Measurements from ENCODE around the gene TYW1B.
"Not testable (repeated sequence)": the region's sequence is repeated elsewhere in the genome, so short reads cannot be mapped to it uniquely, and the experiment has no call there.

TYW1B gene

GRCh38 chr7:72695482-72695881 is 132.5 kb downstream of the TYW1B start:
- H3K4me1 ChIP-seq (ENCODE audit: control insufficient read depth, insufficient read depth, low read length) = peaks cover 22% of the 10 kb centered on the region
- H3K27ac ChIP-seq (ENCODE audit: low read depth, low read length); H3K36me3 ChIP-seq (ENCODE audit: control insufficient read depth, insufficient read depth, low read length); H3K27me3 ChIP-seq (ENCODE audit: control insufficient read depth, insufficient read depth, low read length); H3K9ac ChIP-seq (ENCODE audit: low read length); H3K4me3 ChIP-seq (ENCODE audit: low read depth, low read length); H3K9me3 ChIP-seq (ENCODE audit: control insufficient read depth, insufficient read depth, low read depth, low read length): not testable (repeated sequence)

- H3K36me3 ChIP-seq (ENCODE audit: control insufficient read depth, insufficient read depth, low read length); H3K4me3 ChIP-seq (ENCODE audit: low read depth, low read length); H3K9me3 ChIP-seq (ENCODE audit: control insufficient read depth, insufficient read depth, low read depth, low read length); H3K27me3 ChIP-seq (ENCODE audit: control insufficient read depth, insufficient read depth, low read length): not testable (repeated sequence)
- H3K27ac ChIP-seq (ENCODE audit: low read depth, low read length) = peak overlapping the region; percentile 77
- H3K9ac ChIP-seq (ENCODE audit: low read length) = peak overlapping the region; percentile 51
- H3K4me1 ChIP-seq (ENCODE audit: control insufficient read depth, insufficient read depth, low read length) = peaks cover 38% of the 10 kb centered on the region
Observed at GRCh38 chr7:72691442-72691841, 136.6 kb downstream of the TYW1B start.

GRCh38 chr7:72690177-72690576 is 137.8 kb downstream of the TYW1B start:
- H3K36me3 ChIP-seq (ENCODE audit: control insufficient read depth, insufficient read depth, low read length); H3K4me3 ChIP-seq (ENCODE audit: low read depth, low read length); H3K9ac ChIP-seq (ENCODE audit: low read length); H3K9me3 ChIP-seq (ENCODE audit: control insufficient read depth, insufficient read depth, low read depth, low read length); H3K27me3 ChIP-seq (ENCODE audit: control insufficient read depth, insufficient read depth, low read length): not testable (repeated sequence)
- Histone ChIP-seq H3K27ac (ENCODE audit: low read depth, low read length) (peak overlapping the region; percentile 51; the same call in 1 of the 2 replicates), H3K4me1 (ENCODE audit: control insufficient read depth, insufficient read depth, low read length) (peaks cover 33% of the 10 kb centered on the region)

GRCh38 chr7:72689344-72689743 is 138.7 kb downstream of the TYW1B start:
- H3K27ac ChIP-seq (ENCODE audit: low read depth, low read length) = peak overlapping the region; percentile 59; the same call in 1 of the 2 replicates
- H3K9me3 ChIP-seq (ENCODE audit: control insufficient read depth, insufficient read depth, low read depth, low read length); H3K27me3 ChIP-seq (ENCODE audit: control insufficient read depth, insufficient read depth, low read length); H3K9ac ChIP-seq (ENCODE audit: low read length); H3K4me3 ChIP-seq (ENCODE audit: low read depth, low read length); H3K36me3 ChIP-seq (ENCODE audit: control insufficient read depth, insufficient read depth, low read length): not testable (repeated sequence)
- H3K4me1 ChIP-seq (ENCODE audit: control insufficient read depth, insufficient read depth, low read length) = peaks cover 30% of the 10 kb centered on the region

GRCh38 chr7:72681211-72681610 is 146.8 kb downstream of the TYW1B start:
- H3K27ac ChIP-seq (ENCODE audit: low read depth, low read length) = not testable (repeated sequence)

GRCh38 chr7:72676880-72677279 is 151.1 kb downstream of the TYW1B start:
- not testable (repeated sequence) for H3K9me3 ChIP-seq (ENCODE audit: control insufficient read depth, insufficient read depth, low read depth, low read length); H3K4me3 ChIP-seq (ENCODE audit: low read depth, low read length); H3K27me3 ChIP-seq (ENCODE audit: control insufficient read depth, insufficient read depth, low read length); H3K27ac ChIP-seq (ENCODE audit: low read depth, low read length); H3K9ac ChIP-seq (ENCODE audit: low read length); H3K36me3 ChIP-seq (ENCODE audit: control insufficient read depth, insufficient read depth, low read length); H3K4me1 ChIP-seq (ENCODE audit: control insufficient read depth, insufficient read depth, low read length)

More at GRCh38 chr7:72681211-72681610, 146.8 kb downstream of the TYW1B start:
- H3K9ac ChIP-seq (ENCODE audit: low read length); H3K4me3 ChIP-seq (ENCODE audit: low read depth, low read length); H3K36me3 ChIP-seq (ENCODE audit: control insufficient read depth, insufficient read depth, low read length); H3K9me3 ChIP-seq (ENCODE audit: control insufficient read depth, insufficient read depth, low read depth, low read length); H3K27me3 ChIP-seq (ENCODE audit: control insufficient read depth, insufficient read depth, low read length): not testable (repeated sequence)
- peaks cover 15% of the 10 kb centered on the region for H3K4me1 ChIP-seq (ENCODE audit: control insufficient read depth, insufficient read depth, low read length)

- not testable (repeated sequence) for H3K9me3 ChIP-seq (ENCODE audit: control insufficient read depth, insufficient read depth, low read depth, low read length); H3K4me3 ChIP-seq (ENCODE audit: low read depth, low read length); H3K4me1 ChIP-seq (ENCODE audit: control insufficient read depth, insufficient read depth, low read length); H3K27ac ChIP-seq (ENCODE audit: low read depth, low read length); H3K36me3 ChIP-seq (ENCODE audit: control insufficient read depth, insufficient read depth, low read length); H3K9ac ChIP-seq (ENCODE audit: low read length); H3K27me3 ChIP-seq (ENCODE audit: control insufficient read depth, insufficient read depth, low read length)
Observed at GRCh38 chr7:72676086-72676690, 151.8 kb downstream of the TYW1B start.

- H3K4me3 ChIP-seq (ENCODE audit: low read depth, low read length); H3K27me3 ChIP-seq (ENCODE audit: control insufficient read depth, insufficient read depth, low read length); H3K36me3 ChIP-seq (ENCODE audit: control insufficient read depth, insufficient read depth, low read length); H3K4me1 ChIP-seq (ENCODE audit: control insufficient read depth, insufficient read depth, low read length); H3K9ac ChIP-seq (ENCODE audit: low read length); H3K27ac ChIP-seq (ENCODE audit: low read depth, low read length); H3K9me3 ChIP-seq (ENCODE audit: control insufficient read depth, insufficient read depth, low read depth, low read length): not testable (repeated sequence)
Observed at GRCh38 chr7:72675686-72676085, 152.3 kb downstream of the TYW1B start.

GRCh38 chr7:72674394-72674793 is 153.6 kb downstream of the TYW1B start:
- Histone ChIP-seq H3K27ac (ENCODE audit: low read depth, low read length) (no peak overlapping the region), H3K9me3 (ENCODE audit: control insufficient read depth, insufficient read depth, low read depth, low read length) (no peaks in the 10 kb centered on the region), H3K9ac (ENCODE audit: low read length) (no peak overlapping the region), H3K27me3 (ENCODE audit: control insufficient read depth, insufficient read depth, low read length) (no peaks in the 10 kb centered on the region), H3K4me3 (ENCODE audit: low read depth, low read length) (no peak overlapping the region), H3K4me1 (ENCODE audit: control insufficient read depth, insufficient read depth, low read length) (no peaks in the 10 kb centered on the region), H3K36me3 (ENCODE audit: control insufficient read depth, insufficient read depth, low read length) (no peaks in the 10 kb centered on the region)

- not testable (repeated sequence) for H3K4me1 ChIP-seq (ENCODE audit: control insufficient read depth, insufficient read depth, low read length); H3K4me3 ChIP-seq (ENCODE audit: low read depth, low read length); H3K36me3 ChIP-seq (ENCODE audit: control insufficient read depth, insufficient read depth, low read length); H3K27me3 ChIP-seq (ENCODE audit: control insufficient read depth, insufficient read depth, low read length); H3K9me3 ChIP-seq (ENCODE audit: control insufficient read depth, insufficient read depth, low read depth, low read length); H3K27ac ChIP-seq (ENCODE audit: low read depth, low read length); H3K9ac ChIP-seq (ENCODE audit: low read length)
Observed at GRCh38 chr7:72670850-72671249, 157.2 kb downstream of the TYW1B start.

- H3K27ac ChIP-seq (ENCODE audit: low read depth, low read length); H3K4me3 ChIP-seq (ENCODE audit: low read depth, low read length); H3K36me3 ChIP-seq (ENCODE audit: control insufficient read depth, insufficient read depth, low read length); H3K9me3 ChIP-seq (ENCODE audit: control insufficient read depth, insufficient read depth, low read depth, low read length); H3K9ac ChIP-seq (ENCODE audit: low read length); H3K4me1 ChIP-seq (ENCODE audit: control insufficient read depth, insufficient read depth, low read length); H3K27me3 ChIP-seq (ENCODE audit: control insufficient read depth, insufficient read depth, low read length): not testable (repeated sequence)
Observed at GRCh38 chr7:72668435-72668834, 159.6 kb downstream of the TYW1B start.

- not testable (repeated sequence) for H3K27me3 ChIP-seq (ENCODE audit: control insufficient read depth, insufficient read depth, low read length); H3K9me3 ChIP-seq (ENCODE audit: control insufficient read depth, insufficient read depth, low read depth, low read length); H3K9ac ChIP-seq (ENCODE audit: low read length); H3K4me3 ChIP-seq (ENCODE audit: low read depth, low read length); H3K4me1 ChIP-seq (ENCODE audit: control insufficient read depth, insufficient read depth, low read length); H3K27ac ChIP-seq (ENCODE audit: low read depth, low read length); H3K36me3 ChIP-seq (ENCODE audit: control insufficient read depth, insufficient read depth, low read length)
Observed at GRCh38 chr7:72667049-72667448, 161.0 kb downstream of the TYW1B start.

Measured in HUES6 (cell line).